Measurements from ENCODE around the gene CNST. TPM values are rescaled to one million over a fixed set of nuclear protein-coding genes. Genes with fewer than 3 reads are reported as not detected.

CNST gene, protein sequence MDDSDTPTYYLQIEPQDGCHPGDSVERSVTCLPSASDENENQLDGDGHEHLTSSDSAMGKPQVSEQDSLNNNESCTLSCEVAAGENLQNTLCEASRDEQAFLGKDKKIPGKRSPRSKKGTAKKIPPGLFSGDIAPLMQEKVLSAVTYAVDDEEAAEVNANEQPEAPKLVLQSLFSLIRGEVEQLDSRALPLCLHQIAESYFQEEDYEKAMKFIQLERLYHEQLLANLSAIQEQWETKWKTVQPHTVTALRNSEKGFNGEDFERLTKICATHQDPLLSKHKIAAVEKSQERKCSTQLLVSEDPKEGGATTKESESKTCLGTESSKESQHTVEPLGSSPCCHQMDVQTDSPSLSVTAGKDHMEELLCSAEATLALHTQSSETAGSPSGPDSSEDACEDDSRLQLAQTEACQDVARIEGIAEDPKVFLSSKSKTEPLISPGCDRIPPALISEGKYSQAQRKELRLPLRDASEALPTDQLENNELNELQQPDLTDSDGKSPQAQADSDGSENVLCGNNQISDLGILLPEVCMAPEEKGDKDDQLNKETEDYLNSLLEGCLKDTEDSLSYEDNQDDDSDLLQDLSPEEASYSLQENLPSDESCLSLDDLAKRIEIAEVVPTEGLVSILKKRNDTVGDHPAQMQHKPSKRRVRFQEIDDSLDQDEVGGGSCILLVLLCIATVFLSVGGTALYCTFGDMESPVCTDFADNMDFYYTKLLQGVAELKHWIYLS
- 10 to 100 TPM; 20.2 to 26.2 (median 24.3) TPM for total RNA-seq

DNA sequence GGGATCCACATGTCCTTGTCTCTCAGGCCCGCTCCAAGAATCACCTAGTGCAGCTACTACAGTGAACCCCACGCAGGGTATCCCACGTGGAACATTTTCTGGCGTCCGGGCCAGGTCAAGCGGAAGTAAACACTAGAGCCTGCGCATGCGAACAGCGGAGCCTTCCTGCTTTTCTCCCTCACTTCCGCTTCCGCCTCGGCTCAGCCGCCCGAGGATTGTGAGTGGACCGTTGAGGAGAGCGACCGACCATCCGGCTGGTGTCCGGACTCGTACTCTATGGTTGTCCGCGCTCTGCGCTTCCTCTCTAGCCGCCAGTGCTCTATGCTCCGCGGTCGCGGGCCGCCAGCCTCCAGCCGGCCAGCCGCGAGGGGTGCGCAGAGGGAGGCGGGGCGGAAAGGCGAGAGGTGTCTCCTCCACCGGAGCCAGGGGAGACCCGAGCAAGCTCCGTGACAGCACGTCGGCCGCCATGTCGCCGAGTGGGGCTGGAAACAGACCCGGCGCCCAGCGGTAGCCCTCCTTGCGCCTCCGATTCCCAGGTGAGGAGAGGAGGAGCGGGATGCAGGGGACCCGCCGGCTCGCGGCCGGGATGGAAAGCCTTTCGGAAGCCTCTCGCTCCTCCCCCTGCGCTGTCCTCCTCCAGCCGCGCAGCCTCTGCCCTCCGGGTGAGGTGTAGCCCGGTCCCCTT is at the start of gene CNST, which contains the start of gene TFB2M:
TSS of gene CNST (plus strand) at position 329 of the 685 bp plus-strand sequence. CDS start 25,107 bp downstream, outside the sequence.
TSS of gene TFB2M (minus strand) at position 134 of the 685 bp plus-strand sequence. CDS start at position 11, 123 bp downstream.
- WGBS: under 1% methylated on average over 26 of the region's 62 CpGs
- no peaks in the 10 kb centered on the region for H3K9me3 ChIP-seq
- H3K4me1 ChIP-seq: peaks cover 31% of the 10 kb centered on the region
- H3K4me3 ChIP-seq: peak within 1 kb of the TSS; percentile 93
- DNase-seq (ENCODE audit: low spot score in 2 of 2): peak; percentile 97 to 99
- H3K27ac ChIP-seq: peak within 1 kb of the TSS; percentile 97
- no peaks in the 10 kb centered on the region for H3K27me3 ChIP-seq
- TF ChIP-seq, protein P1, sequence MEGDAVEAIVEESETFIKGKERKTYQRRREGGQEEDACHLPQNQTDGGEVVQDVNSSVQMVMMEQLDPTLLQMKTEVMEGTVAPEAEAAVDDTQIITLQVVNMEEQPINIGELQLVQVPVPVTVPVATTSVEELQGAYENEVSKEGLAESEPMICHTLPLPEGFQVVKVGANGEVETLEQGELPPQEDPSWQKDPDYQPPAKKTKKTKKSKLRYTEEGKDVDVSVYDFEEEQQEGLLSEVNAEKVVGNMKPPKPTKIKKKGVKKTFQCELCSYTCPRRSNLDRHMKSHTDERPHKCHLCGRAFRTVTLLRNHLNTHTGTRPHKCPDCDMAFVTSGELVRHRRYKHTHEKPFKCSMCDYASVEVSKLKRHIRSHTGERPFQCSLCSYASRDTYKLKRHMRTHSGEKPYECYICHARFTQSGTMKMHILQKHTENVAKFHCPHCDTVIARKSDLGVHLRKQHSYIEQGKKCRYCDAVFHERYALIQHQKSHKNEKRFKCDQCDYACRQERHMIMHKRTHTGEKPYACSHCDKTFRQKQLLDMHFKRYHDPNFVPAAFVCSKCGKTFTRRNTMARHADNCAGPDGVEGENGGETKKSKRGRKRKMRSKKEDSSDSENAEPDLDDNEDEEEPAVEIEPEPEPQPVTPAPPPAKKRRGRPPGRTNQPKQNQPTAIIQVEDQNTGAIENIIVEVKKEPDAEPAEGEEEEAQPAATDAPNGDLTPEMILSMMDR (IDR thresholded peaks at IDR 0.05): no peak
- TF ChIP-seq POLR2AphosphoS5 (IDR thresholded peaks at IDR 0.05) (peak; percentile 19 to 96 (median 91)), POLR2A (IDR thresholded peaks at IDR 0.05) (peak in 1 of 2 donors; percentile 87), EP300 (IDR thresholded peaks at IDR 0.05) (no peak)
- H3K36me3 ChIP-seq: peaks cover 12% of the 10 kb centered on the region

DNA sequence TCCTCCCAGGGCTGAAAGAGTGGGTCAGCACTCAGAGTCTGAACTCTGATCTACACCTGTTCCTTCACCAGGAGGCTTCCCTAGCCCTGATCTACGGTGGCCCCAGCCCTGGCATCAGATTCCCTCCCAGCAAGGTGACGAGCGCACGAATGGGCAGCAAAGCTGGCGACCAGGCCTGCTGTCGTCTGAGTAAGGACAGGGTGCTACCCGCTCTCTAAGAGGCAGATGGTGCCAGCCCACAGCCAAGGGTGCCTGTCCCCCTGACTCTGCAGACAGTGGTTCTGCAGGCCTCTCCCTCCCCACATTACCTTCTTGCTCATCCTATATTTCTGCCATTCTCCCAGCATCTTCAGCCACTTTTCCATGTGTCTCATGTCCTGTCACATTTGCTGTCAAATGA is 48.9 kb upstream of the CNST start:
- WGBS: no CpG with 5 or more reads among the region's 7 CpGs
- H3K4me3 ChIP-seq: no peak overlapping the region
- peaks cover 28% of the 10 kb centered on the region for H3K9me3 ChIP-seq
- H3K4me1 ChIP-seq: no peaks in the 10 kb centered on the region
- no peaks in the 10 kb centered on the region for H3K27me3 ChIP-seq
- H3K36me3 ChIP-seq: no peaks in the 10 kb centered on the region
- DNase-seq (ENCODE audit: low spot score in 2 of 2): peak in 1 of 2 donors; percentile 62
- H3K27ac ChIP-seq: no peak overlapping the region
- TF ChIP-seq POLR2A (IDR thresholded peaks at IDR 0.05): no peak
- TF ChIP-seq, protein P1 (IDR thresholded peaks at IDR 0.05): no peak
- no peak for TF ChIP-seq POLR2AphosphoS5 (IDR thresholded peaks at IDR 0.05)
- TF ChIP-seq EP300 (IDR thresholded peaks at IDR 0.05): no peak

DNA sequence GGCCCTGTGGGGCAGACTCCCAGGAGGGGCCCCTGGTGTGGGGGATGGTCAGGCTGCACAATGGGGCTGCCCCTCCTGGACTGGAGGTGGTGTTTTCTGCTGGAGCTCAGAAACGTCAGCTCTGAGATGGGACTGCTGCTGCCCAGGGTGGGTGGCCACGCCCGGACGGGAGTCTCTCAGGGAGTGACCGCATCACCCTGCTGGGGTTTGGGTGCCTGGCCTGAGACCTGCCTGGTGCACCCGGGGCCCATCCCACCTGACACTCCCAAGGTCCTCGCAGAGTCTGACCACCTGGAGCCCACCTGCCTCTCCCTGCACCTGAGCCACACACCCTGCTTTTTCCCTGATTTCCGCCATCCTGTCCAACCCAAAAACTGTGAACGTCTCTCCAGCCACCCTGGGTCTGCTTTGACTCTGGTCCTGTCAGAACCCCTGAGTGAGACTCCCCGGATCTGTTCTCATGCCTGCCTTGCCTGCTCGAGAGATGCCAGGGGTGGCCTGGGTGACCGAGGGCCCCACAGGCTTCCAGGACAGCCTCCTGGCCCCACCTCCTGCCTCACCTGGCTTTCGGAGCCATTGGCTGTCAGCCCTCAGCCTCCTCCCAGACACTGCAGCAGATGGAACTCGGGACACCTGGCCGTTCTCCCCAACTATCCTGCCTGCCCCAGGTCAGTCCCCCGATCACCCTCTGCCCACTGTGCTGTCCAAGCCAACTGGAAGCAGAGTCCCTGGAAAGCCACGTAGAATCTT is 47.6 kb upstream of the CNST start:
- Histone ChIP-seq H3K27me3 (no peaks in the 10 kb centered on the region), H3K9me3 (peaks cover 28% of the 10 kb centered on the region), H3K36me3 (no peaks in the 10 kb centered on the region), H3K27ac (no peak overlapping the region), H3K4me1 (no peaks in the 10 kb centered on the region), H3K4me3 (no peak overlapping the region)
- DNase-seq (ENCODE audit: low spot score in 2 of 2): peak in 1 of 2 donors; percentile 70
- no peak for TF ChIP-seq POLR2A (IDR thresholded peaks at IDR 0.05)
- WGBS: 96% methylated on average over 12 of the region's 17 CpGs

DNA sequence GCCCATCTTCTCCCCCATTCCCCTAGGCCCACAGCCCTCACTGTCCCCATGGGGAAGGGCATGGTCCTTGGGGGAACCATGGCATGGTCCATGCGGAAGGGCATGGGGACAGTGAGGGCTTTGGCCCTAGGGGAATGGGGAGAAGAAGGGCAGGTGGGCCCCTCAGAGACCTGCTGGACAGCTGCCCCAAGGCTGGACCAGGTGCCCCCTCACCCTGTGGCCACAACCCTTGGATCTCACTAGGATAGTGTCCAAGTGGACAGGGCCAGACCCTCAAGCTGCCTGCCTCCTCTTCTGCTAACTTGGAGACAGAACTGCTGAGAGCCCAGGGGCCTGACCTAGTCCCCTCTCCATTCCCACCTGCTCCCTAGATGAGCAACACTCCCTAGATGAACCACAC is 46.7 kb upstream of the CNST start:
- no peaks in the 10 kb centered on the region for H3K36me3 ChIP-seq
- H3K27me3 ChIP-seq: no peaks in the 10 kb centered on the region
- no peaks in the 10 kb centered on the region for H3K4me1 ChIP-seq
- H3K27ac ChIP-seq: no peak overlapping the region
- WGBS: 100% methylated on average over 1 of the region's 1 CpG
- peak in 1 of 2 donors; percentile 48 for DNase-seq (ENCODE audit: low spot score in 2 of 2)
- H3K4me3 ChIP-seq: no peak overlapping the region
- peaks cover 24% of the 10 kb centered on the region for H3K9me3 ChIP-seq
- TF ChIP-seq POLR2A (IDR thresholded peaks at IDR 0.05): no peak

DNA sequence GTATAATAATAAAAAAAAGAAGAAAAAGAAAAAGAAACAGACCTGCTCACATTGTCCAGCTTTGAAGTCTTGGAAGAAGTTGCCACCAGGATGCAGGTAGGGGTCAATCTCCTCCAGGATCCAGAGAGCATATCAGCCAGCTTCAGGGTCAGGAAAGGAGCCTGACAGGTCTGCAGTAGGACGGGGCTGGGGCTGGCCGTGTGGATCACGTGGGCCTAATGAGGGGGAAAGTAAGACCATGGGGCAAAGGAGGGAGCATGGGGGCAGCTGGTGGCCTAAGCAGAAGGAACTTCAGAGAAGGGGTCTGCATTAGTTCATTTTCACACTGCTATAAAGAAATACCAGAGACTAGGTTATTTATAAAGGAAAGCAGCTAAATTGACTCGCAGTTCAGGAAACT is 39.9 kb upstream of the CNST start:
- peak in 1 of 2 donors; percentile 55 for DNase-seq (ENCODE audit: low spot score in 2 of 2)
- Histone ChIP-seq H3K9me3 (peaks cover 7% of the 10 kb centered on the region), H3K36me3 (no peaks in the 10 kb centered on the region), H3K4me3 (no peak overlapping the region), H3K27me3 (no peaks in the 10 kb centered on the region), H3K4me1 (no peaks in the 10 kb centered on the region), H3K27ac (no peak overlapping the region)
- TF ChIP-seq, protein P1 (IDR thresholded peaks at IDR 0.05): no peak
- no peak for TF ChIP-seq EP300 (IDR thresholded peaks at IDR 0.05)
- 87% methylated on average over 4 of the region's 4 CpGs for WGBS

Data from suprapubic skin (tissue), 4 donors.